WTC11 (cell line): ENCODE data around the gene BRCA1.

Source experiments
- CTCF ChIP-seq: fragments of 200-600 bp; IDR thresholded peaks from 2 replicates; pipeline ENCODE4 v1.8.0; 2022; ENCODE audit warnings: antibody characterized with exemption
- ESRRA ChIP-seq: sonication (generic); formaldehyde crosslinking; IDR thresholded peaks from 2 replicates; pipeline ENCODE4 v1.8.1; 2022; ENCODE audit warnings: mild to moderate bottlenecking, missing genetic modification reagents, borderline replicate concordance
- MAX ChIP-seq: sonication (generic); formaldehyde crosslinking; IDR thresholded peaks from 2 replicates; pipeline ENCODE4 v1.8.0; 2022; ENCODE audit warnings: mild to moderate bottlenecking, missing genetic modification reagents
- NFYB ChIP-seq: sonication (generic); formaldehyde crosslinking; conservative IDR thresholded peaks from 2 replicates; pipeline ENCODE4 v1.8.0; 2022; ENCODE audit warnings: low read depth, missing genetic modification reagents
- NR2C2 ChIP-seq: sonication (generic); formaldehyde crosslinking; IDR thresholded peaks from 2 replicates; pipeline ENCODE4 v1.8.0; 2022; ENCODE audit warnings: mild to moderate bottlenecking, missing genetic modification reagents
- NR3C1 ChIP-seq: sonication (generic); formaldehyde crosslinking; conservative IDR thresholded peaks from 2 replicates; pipeline ENCODE4 v1.8.1; 2023; ENCODE audit warnings: low read depth, mild to moderate bottlenecking, missing genetic modification reagents
- PRRX2 ChIP-seq: fragments of 250-450 bp; sonication (Bioruptor Pico); IDR thresholded peaks from 2 replicates; pipeline ENCODE4 v1.8.0; 2021; ENCODE audit warnings: mild to moderate bottlenecking
- SOX15 ChIP-seq: fragments of 250-450 bp; sonication (Bioruptor Pico); IDR thresholded peaks from 2 replicates; pipeline ENCODE4 v1.9.0; 2021; ENCODE audit warnings: mild to moderate bottlenecking
- STAT6 ChIP-seq: sonication (generic); formaldehyde crosslinking; conservative IDR thresholded peaks from 2 replicates; pipeline ENCODE4 v1.8.1; 2023; ENCODE audit warnings: mild to moderate bottlenecking, low read depth, missing genetic modification reagents, moderate library complexity
- TEAD4 ChIP-seq: sonication (generic); formaldehyde crosslinking; IDR thresholded peaks from 2 replicates; pipeline ENCODE4 v1.8.0; 2022; ENCODE audit warnings: mild to moderate bottlenecking, missing genetic modification reagents
- USF1 ChIP-seq: sonication (generic); formaldehyde crosslinking; IDR thresholded peaks from 2 replicates; pipeline ENCODE4 v1.8.0; 2022; ENCODE audit warnings: mild to moderate bottlenecking, missing genetic modification reagents
- USF2 ChIP-seq: sonication (generic); formaldehyde crosslinking; IDR thresholded peaks from 2 replicates; pipeline ENCODE4 v1.8.1; 2023; ENCODE audit warnings: mild to moderate bottlenecking, missing genetic modification reagents, moderate library complexity
- ZNF121 ChIP-seq: sonication (generic); formaldehyde crosslinking; IDR thresholded peaks from 2 replicates; pipeline ENCODE4 v1.8.0; 2023; ENCODE audit warnings: missing genetic modification reagents
- ZNF263 ChIP-seq: sonication (generic); formaldehyde crosslinking; IDR thresholded peaks from 2 replicates; pipeline ENCODE4 v1.8.1; 2022; ENCODE audit warnings: low read depth, mild to moderate bottlenecking, moderate library complexity, missing genetic modification reagents

- TF ChIP-seq CTCF (no peak), PRRX2 (CRISPR knock-in tag) (no peak), USF2 (CRISPR knock-in tag) (peak; percentile 65), ZNF121 (CRISPR knock-in tag) (no peak), SOX15 (no peak), ESRRA (CRISPR knock-in tag) (no peak), TEAD4 (CRISPR knock-in tag) (no peak), MAX (CRISPR knock-in tag) (peak; percentile 17; the same call in 1 of the 2 replicates), STAT6 (CRISPR knock-in tag) (no peak), NR2C2 (CRISPR knock-in tag) (no peak), USF1 (CRISPR knock-in tag) (peak; percentile 72; the same call in 1 of the 2 replicates), NR3C1 (CRISPR knock-in tag) (no peak), ZNF263 (CRISPR knock-in tag) (no peak), NFYB (CRISPR knock-in tag) (no peak)
Measured at GRCh38 chr17:43020789-43021740, 104.1 kb downstream of the BRCA1 start.
